GM23248 (cell line): ENCODE data around the gene ZNF576. TPM values are rescaled to one million over a fixed set of nuclear protein-coding genes. Genes with fewer than 3 reads are reported as not detected.

Source experiments
- DNase-seq: peaks from one replicate; pipeline ENCODE4 v3.0.0-alpha.2; 2015
- H2AFZ ChIP-seq: fragments of 200-600 bp; sonication (generic); 2 replicates; pipeline ENCODE4 v1.6.1; 2016; ENCODE audit warnings: antibody characterized with exemption
- H3F3A ChIP-seq: fragments of 200-600 bp; sonication (generic); 2 replicates; pipeline ENCODE4 v1.6.1; 2016; ENCODE audit warnings: mild to moderate bottlenecking, antibody characterized with exemption, mixed run types; ENCODE audit not compliant: insufficient read depth
- H3K27ac ChIP-seq: fragments of 200-600 bp; sonication (generic); 2 replicates; pipeline ENCODE4 v1.5.1; 2016; ENCODE audit warnings: mild to moderate bottlenecking
- H3K27me3 ChIP-seq: fragments of 200-600 bp; sonication (generic); replicated peaks from 2 replicates; pipeline ENCODE4 v1.6.1; 2016; ENCODE audit warnings: mild to moderate bottlenecking; ENCODE audit not compliant: insufficient read depth
- H3K36me3 ChIP-seq: fragments of 200-600 bp; sonication (generic); 2 replicates; pipeline ENCODE4 v1.6.1; 2016; ENCODE audit warnings: low read depth, mild to moderate bottlenecking
- H3K4me1 ChIP-seq: fragments of 200-600 bp; sonication (generic); 2 replicates; pipeline ENCODE4 v1.6.1; 2016; ENCODE audit warnings: mild to moderate bottlenecking; ENCODE audit not compliant: insufficient read depth
- H3K4me2 ChIP-seq: fragments of 200-600 bp; sonication (generic); one replicate; pipeline ENCODE4 v1.6.1; 2016; ENCODE audit warnings: mild to moderate bottlenecking; ENCODE audit not compliant: unreplicated experiment
- H3K4me3 ChIP-seq: fragments of 200-600 bp; sonication (generic); 2 replicates; pipeline ENCODE4 v1.5.1; 2016; ENCODE audit warnings: mild to moderate bottlenecking
- H3K79me2 ChIP-seq: fragments of 200-600 bp; sonication (generic); 2 replicates; pipeline ENCODE4 v1.6.1; 2016; ENCODE audit warnings: mild to moderate bottlenecking; ENCODE audit not compliant: insufficient read depth
- H3K9ac ChIP-seq: fragments of 200-600 bp; sonication (generic); 2 replicates; pipeline ENCODE4 v1.6.1; 2016; ENCODE audit warnings: mild to moderate bottlenecking
- H3K9me2 ChIP-seq: fragments of 200-600 bp; sonication (generic); 2 replicates; pipeline ENCODE4 v1.6.1; 2016; ENCODE audit warnings: mixed run types, mild to moderate bottlenecking, moderate library complexity; ENCODE audit not compliant: insufficient read depth
- H3K9me3 ChIP-seq: fragments of 200-600 bp; sonication (generic); one replicate; pipeline ENCODE4 v1.6.1; 2017; ENCODE audit warnings: low read depth
- H4K20me1 ChIP-seq: fragments of 200-600 bp; sonication (generic); 2 replicates; pipeline ENCODE4 v1.6.0; 2016; ENCODE audit not compliant: insufficient read depth
- EZH2 ChIP-seq: fragments of 200-600 bp; sonication (generic); IDR thresholded peaks from 2 replicates; pipeline ENCODE4 v1.6.1; 2018; ENCODE audit warnings: antibody characterized with exemption, mild to moderate bottlenecking; ENCODE audit not compliant: insufficient read depth, poor library complexity, severe bottlenecking
- EZH2phosphoT487 ChIP-seq: fragments of 200-600 bp; sonication (generic); IDR thresholded peaks from 2 replicates; pipeline ENCODE4 v1.6.1; 2018; ENCODE audit warnings: antibody characterized with exemption, moderate library complexity, mild to moderate bottlenecking, low read depth; ENCODE audit not compliant: insufficient read depth
- WGBS, 2 experiments: methylation state at CpG; one replicate each; pipeline ENCODE4 v1.1.6; 2015 to 2017; ENCODE audit warnings: low lambda C conversion rate in 2 of 2, low coverage in 1 of 2; ENCODE audit errors: missing lambda C conversion rate in 2 of 2; 5-methylcytosine and 5-hydroxymethylcytosine counted together
- in situ Hi-C: fragments of 300-500 bp; cut with MboI; formaldehyde crosslinking; loops from 2 replicates; pipeline ENCODE4 v1.15.0; 2020
- polyA plus RNA-seq: library from polyadenylated mRNA; unstranded; fragments of >200 nt; fragmentation: Nextera tagmentation; extraction: Ambion mirVana; gene quantifications from 2 replicates; pipeline ENCODE4 v1.2.1, GENCODE V29; 2016
- total RNA-seq: library from RNA; depleted of rRNA; stranded (reverse); fragments of >200 nt; shearing (Covaris generic); gene quantifications from 2 replicates; pipeline ENCODE4 v1.2.3, GENCODE V29; 2014

ZNF576 gene
- total and polyA plus RNA-seq, 2 experiments from 2014 or later: 11.7 to 19.3 TPM

DNA sequence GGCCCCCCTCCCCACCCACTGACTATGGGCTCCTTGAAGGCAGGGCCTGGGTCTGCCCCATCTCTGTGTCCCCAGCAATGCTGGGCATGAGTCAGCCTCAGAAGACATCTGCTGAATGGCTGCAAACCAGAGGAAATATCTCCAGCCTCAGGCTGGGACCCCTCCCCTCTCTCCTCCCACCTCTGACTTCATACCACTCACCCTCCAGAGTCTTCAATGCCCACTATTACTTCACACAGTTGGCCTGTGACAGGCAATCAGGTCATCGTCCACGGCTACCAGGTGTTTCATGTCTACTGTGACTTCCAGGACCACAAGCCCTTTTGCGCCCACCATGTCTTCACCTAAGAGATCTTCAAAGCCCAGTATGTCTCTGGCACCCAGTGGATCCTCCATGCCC is 15.4 kb downstream of the ZNF576 start, which contains the start of gene SRRM5:
SRRM5 (plus strand) TSS at position 301 of the 400 bp plus-strand sequence; CDS start at position 335, 34 bp downstream.
- peaks cover 53% of the 10 kb centered on the region for H3K79me2 ChIP-seq
- H3K36me3 ChIP-seq: no peaks in the 10 kb centered on the region
- in situ Hi-C loops: no loop called here
- H3K4me3 ChIP-seq: no peak within 1 kb of the TSS
- no peak within 1 kb of the TSS for H3K27ac ChIP-seq
- no peaks in the 10 kb centered on the region for H3K27me3 ChIP-seq
- no peaks in the 10 kb centered on the region for H3F3A ChIP-seq
- H3K9me3 ChIP-seq: no peaks in the 10 kb centered on the region
- 90 to 98% methylated on average over 3 of the region's 3 CpGs for WGBS, 2 experiments
- no peak for DNase-seq
- no peak within 1 kb of the TSS for H3K4me2 ChIP-seq
- H3K9me2 ChIP-seq: no peaks in the 10 kb centered on the region
- H3K9ac ChIP-seq: no peak within 1 kb of the TSS
- no peak for TF ChIP-seq EZH2phosphoT487
- no peak for TF ChIP-seq EZH2
- H4K20me1 ChIP-seq: no peaks in the 10 kb centered on the region
- H2AFZ ChIP-seq: no peak within 1 kb of the TSS
- H3K4me1 ChIP-seq: no peaks in the 10 kb centered on the region

DNA sequence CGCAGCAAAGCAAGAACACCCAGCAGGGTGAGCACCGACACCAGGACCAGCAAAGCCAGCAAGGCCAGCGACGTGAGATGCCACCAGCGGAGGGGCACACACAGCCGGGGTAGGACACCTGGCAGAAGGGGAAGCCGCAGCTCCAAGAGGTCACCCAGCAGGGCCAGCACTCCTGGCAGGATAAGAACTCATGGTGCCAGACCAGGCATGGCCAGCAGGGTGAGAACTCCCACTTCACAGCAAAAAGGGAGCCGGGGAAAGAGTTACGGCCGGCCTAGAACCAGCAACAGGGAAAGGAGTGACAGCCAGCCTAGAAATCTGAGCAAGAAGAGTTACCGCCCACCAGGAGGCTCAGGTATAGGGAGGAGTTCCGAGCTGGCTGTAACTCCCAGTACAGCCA is 16.0 kb downstream of the ZNF576 start:
- Histone ChIP-seq H3K27me3 (no peaks in the 10 kb centered on the region), H3K27ac (no peak overlapping the region), H4K20me1 (no peaks in the 10 kb centered on the region), H3K4me3 (no peak overlapping the region), H3K9me3 (no peaks in the 10 kb centered on the region), H3K9me2 (no peaks in the 10 kb centered on the region), H3K36me3 (no peaks in the 10 kb centered on the region), H3K9ac (no peak overlapping the region), H3K79me2 (peaks cover 59% of the 10 kb centered on the region), H2AFZ (no peak overlapping the region), H3F3A (no peaks in the 10 kb centered on the region), H3K4me1 (no peaks in the 10 kb centered on the region), H3K4me2 (no peak overlapping the region)
- DNase-seq: no peak
- no peak for TF ChIP-seq EZH2phosphoT487
- no peak for TF ChIP-seq EZH2
- 91 to 95% methylated on average over 12 of the region's 12 CpGs for WGBS, 2 experiments
- in situ Hi-C loops: no loop called here

DNA sequence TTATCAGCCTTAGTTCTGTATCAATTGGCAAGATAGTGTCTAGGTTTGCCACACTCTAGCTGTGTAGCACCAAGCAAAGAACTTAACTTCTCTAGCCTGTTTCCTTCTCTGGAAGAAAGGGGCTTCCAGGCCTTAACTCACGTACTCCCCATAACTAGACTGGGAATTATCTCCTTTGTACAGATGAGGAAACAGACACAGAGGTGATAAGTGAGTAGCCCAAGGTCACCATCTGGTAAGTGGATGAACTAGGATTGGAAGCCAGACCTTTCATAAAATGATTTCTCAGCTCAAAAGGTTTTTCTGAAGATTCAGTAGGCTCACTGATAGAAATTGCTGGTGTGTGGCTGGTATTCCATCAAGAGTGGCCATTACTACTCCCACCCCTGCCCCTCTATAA is 19.9 kb downstream of the ZNF576 start:
- no peaks in the 10 kb centered on the region for H3K9me3 ChIP-seq
- no peak overlapping the region for H2AFZ ChIP-seq
- WGBS, 2 experiments: 70 to 73% methylated on average over 1 of the region's 1 CpG
- H3K27ac ChIP-seq: no peak overlapping the region
- H3F3A ChIP-seq: peaks cover 4% of the 10 kb centered on the region; the same call in 1 of the 2 replicates
- H3K9me2 ChIP-seq: no peaks in the 10 kb centered on the region
- H3K79me2 ChIP-seq: peaks cover 77% of the 10 kb centered on the region
- no peak for DNase-seq
- no peaks in the 10 kb centered on the region for H3K27me3 ChIP-seq
- in situ Hi-C loops: no loop called here
- H3K4me1 ChIP-seq: peaks cover 12% of the 10 kb centered on the region
- no peaks in the 10 kb centered on the region for H3K36me3 ChIP-seq
- no peak overlapping the region for H3K9ac ChIP-seq
- TF ChIP-seq EZH2phosphoT487: no peak
- no peak for TF ChIP-seq EZH2
- H4K20me1 ChIP-seq: no peaks in the 10 kb centered on the region
- H3K4me2 ChIP-seq: no peak overlapping the region
- H3K4me3 ChIP-seq: no peak overlapping the region

DNA sequence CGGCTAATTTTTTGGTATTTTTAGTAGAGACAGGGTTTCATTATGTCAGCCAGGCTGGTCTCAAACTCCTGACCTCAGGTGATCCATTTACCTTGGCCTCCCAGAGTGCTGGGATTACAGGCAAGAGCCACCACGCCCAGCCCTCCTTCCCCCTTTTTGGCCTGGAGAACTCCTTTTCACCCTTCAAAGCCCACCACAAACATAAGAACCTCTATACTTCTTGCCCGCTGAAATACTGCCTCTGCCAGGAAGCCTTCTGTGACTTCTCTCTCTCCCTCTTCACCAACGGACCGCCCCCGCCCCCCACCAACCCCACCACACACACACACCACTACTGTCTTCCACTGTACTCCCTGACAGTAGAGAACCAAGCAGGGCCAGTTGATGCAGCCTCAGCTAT is 20.6 kb downstream of the ZNF576 start:
- H3K4me2 ChIP-seq: no peak overlapping the region
- no peak overlapping the region for H3K9ac ChIP-seq
- H3K9me2 ChIP-seq: no peaks in the 10 kb centered on the region
- peaks cover 71% of the 10 kb centered on the region for H3K79me2 ChIP-seq
- TF ChIP-seq EZH2 (no peak), EZH2phosphoT487 (no peak)
- DNase-seq: no peak
- 73 to 81% methylated on average over 6 of the region's 6 CpGs for WGBS, 2 experiments
- no peak overlapping the region for H3K27ac ChIP-seq
- no peak overlapping the region for H2AFZ ChIP-seq
- no peaks in the 10 kb centered on the region for H3K36me3 ChIP-seq
- in situ Hi-C loops: no loop called here
- H3K9me3 ChIP-seq: no peaks in the 10 kb centered on the region
- H3K4me1 ChIP-seq: peaks cover 12% of the 10 kb centered on the region
- no peaks in the 10 kb centered on the region for H3K27me3 ChIP-seq
- H3K4me3 ChIP-seq: no peak overlapping the region
- H3F3A ChIP-seq: peaks cover 4% of the 10 kb centered on the region; the same call in 1 of the 2 replicates
- H4K20me1 ChIP-seq: no peaks in the 10 kb centered on the region

DNA sequence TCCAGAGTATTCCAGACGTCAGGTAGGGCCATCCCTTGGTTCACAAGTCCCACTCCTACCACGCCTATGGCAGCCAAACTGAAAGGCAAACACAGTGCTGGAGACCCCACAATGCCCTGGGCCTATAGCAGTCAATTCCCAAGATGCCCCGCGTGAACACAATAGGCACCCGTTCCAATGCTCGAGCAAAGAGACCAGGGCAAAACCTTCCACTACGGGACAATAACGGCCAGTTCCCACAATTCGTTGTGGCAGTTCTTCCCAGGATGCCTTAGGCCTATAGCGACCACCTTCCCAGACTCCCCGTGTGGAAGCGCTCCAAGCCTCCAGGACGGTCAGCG is 22.5 kb downstream of the ZNF576 start:
- peaks cover 62% of the 10 kb centered on the region for H3K79me2 ChIP-seq
- H2AFZ ChIP-seq: peak overlapping the region; percentile 92
- in situ Hi-C loops: no loop called here
- H3K9ac ChIP-seq: peak overlapping the region; percentile 85
- H4K20me1 ChIP-seq: no peaks in the 10 kb centered on the region
- H3K9me2 ChIP-seq: no peaks in the 10 kb centered on the region
- peak overlapping the region; percentile 70 for H3K27ac ChIP-seq
- DNase-seq: peak; percentile 68
- peak overlapping the region; percentile 96 for H3K4me2 ChIP-seq
- peaks cover 4% of the 10 kb centered on the region; the same call in 1 of the 2 replicates for H3F3A ChIP-seq
- peak overlapping the region; percentile 73 for H3K4me3 ChIP-seq
- 1 to 2% methylated on average over 14 of the region's 14 CpGs for WGBS, 2 experiments
- H3K36me3 ChIP-seq: no peaks in the 10 kb centered on the region
- no peak for TF ChIP-seq EZH2
- no peak for TF ChIP-seq EZH2phosphoT487
- H3K9me3 ChIP-seq: no peaks in the 10 kb centered on the region
- no peaks in the 10 kb centered on the region for H3K27me3 ChIP-seq
- peaks cover 12% of the 10 kb centered on the region for H3K4me1 ChIP-seq
